ENCODE data around the gene MS4A4A.

DNA sequence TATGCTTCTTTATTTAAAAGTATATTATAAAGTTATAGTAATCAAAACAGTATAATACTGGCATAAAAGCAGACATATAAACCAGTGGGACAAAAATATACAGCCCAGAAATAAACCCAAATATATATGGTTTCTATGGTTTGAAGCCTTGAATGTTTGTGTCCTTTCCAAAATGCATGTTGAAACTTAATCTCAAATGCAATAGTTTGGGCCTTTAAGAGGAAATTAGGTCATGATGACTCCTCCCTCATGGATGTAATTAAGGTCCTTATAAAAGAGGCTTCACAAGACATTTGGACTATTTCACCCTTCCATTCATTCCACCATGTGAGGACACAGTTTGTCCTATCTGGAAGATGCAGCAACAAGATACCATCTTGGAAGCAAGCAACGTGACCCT is 46.5 kb downstream of the MS4A4A start, which contains the start of gene MS4A6E:
- TF ChIP-seq, protein P1, sequence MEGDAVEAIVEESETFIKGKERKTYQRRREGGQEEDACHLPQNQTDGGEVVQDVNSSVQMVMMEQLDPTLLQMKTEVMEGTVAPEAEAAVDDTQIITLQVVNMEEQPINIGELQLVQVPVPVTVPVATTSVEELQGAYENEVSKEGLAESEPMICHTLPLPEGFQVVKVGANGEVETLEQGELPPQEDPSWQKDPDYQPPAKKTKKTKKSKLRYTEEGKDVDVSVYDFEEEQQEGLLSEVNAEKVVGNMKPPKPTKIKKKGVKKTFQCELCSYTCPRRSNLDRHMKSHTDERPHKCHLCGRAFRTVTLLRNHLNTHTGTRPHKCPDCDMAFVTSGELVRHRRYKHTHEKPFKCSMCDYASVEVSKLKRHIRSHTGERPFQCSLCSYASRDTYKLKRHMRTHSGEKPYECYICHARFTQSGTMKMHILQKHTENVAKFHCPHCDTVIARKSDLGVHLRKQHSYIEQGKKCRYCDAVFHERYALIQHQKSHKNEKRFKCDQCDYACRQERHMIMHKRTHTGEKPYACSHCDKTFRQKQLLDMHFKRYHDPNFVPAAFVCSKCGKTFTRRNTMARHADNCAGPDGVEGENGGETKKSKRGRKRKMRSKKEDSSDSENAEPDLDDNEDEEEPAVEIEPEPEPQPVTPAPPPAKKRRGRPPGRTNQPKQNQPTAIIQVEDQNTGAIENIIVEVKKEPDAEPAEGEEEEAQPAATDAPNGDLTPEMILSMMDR (IDR thresholded peaks at IDR 0.05; ENCODE audit: poor library complexity): no peak
- TF ChIP-seq EZH2 (IDR thresholded peaks at IDR 0.05; ENCODE audit: borderline replicate concordance): no peak
- no peak for TF ChIP-seq EZH2phosphoT487 (IDR thresholded peaks at IDR 0.05; ENCODE audit: low read depth, severe bottlenecking, unreplicated experiment)

Data from hepatocyte (in vitro differentiated cells).